Fibroblast of mammary gland (primary cell): ENCODE data around the gene CETN3.

Source experiments
- DNase-seq: peaks from one replicate; pipeline ENCODE4 v3.0.0-alpha.2; 2010; ENCODE audit warnings: low read depth
- H3K4me3 ChIP-seq: 2 replicates; pipeline ENCODE4 v1.5.1; 2011; ENCODE audit warnings: low read depth, mild to moderate bottlenecking, low read length, moderate library complexity; ENCODE audit not compliant: control insufficient read depth
- TF ChIP-seq, protein P1 (sequence below): conservative IDR thresholded peaks from 2 replicates; pipeline ENCODE4 v1.5.1; 2011; ENCODE audit warnings: low read depth, low read length, inconsistent platforms; ENCODE audit not compliant: control insufficient read depth, insufficient read depth

Gene CETN3

DNA sequence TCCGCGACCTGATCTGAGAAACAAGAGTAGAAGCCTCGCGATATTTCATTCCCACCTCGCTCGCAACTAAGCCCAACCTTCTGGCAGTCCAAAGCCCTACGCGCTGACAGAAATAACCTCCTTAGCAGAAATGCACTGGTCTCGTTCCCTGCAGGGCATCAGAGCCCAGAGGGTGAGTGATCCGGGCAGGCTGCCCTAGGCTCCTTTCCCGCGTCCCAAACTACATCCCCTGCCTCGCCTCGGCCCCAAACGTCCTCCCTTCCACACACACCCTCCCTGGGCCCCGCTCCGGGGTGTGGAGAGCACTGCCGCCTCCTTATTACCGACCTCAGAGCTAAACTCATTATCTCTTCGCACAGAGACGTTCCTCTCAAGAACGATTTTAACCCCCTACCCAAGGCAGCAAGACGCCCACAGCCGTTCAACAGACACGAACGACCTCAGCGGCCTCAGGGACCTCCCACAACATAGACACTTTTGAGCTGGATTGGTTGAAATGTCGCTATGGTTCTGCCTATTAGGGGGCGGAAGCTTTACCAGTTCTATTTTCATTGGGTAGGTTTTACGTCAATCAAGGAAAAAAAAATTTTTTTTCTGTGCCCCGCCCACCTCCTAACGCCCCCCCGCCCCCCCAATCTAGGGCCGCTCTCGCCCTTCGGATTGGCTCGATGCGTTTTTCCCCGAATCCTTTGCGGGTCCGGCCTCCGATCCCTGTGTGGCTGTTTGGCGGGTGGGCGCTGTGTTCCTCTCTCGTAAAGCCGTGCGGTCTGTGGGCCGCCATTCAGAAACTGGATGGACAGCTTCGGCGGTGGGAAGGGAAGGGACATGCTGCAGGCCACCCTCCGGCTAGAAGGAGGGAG lies at the start of gene CETN3:
Gene CETN3, minus strand, starts transcription at position 439 of the 860 bp plus-strand sequence. Its CDS starts 95 bp downstream, at position 344.
- peak within 1 kb of the TSS; percentile 79 for H3K4me3 ChIP-seq
- TF ChIP-seq, protein P1, sequence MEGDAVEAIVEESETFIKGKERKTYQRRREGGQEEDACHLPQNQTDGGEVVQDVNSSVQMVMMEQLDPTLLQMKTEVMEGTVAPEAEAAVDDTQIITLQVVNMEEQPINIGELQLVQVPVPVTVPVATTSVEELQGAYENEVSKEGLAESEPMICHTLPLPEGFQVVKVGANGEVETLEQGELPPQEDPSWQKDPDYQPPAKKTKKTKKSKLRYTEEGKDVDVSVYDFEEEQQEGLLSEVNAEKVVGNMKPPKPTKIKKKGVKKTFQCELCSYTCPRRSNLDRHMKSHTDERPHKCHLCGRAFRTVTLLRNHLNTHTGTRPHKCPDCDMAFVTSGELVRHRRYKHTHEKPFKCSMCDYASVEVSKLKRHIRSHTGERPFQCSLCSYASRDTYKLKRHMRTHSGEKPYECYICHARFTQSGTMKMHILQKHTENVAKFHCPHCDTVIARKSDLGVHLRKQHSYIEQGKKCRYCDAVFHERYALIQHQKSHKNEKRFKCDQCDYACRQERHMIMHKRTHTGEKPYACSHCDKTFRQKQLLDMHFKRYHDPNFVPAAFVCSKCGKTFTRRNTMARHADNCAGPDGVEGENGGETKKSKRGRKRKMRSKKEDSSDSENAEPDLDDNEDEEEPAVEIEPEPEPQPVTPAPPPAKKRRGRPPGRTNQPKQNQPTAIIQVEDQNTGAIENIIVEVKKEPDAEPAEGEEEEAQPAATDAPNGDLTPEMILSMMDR: no peak
- DNase-seq: peak; percentile 97

DNA sequence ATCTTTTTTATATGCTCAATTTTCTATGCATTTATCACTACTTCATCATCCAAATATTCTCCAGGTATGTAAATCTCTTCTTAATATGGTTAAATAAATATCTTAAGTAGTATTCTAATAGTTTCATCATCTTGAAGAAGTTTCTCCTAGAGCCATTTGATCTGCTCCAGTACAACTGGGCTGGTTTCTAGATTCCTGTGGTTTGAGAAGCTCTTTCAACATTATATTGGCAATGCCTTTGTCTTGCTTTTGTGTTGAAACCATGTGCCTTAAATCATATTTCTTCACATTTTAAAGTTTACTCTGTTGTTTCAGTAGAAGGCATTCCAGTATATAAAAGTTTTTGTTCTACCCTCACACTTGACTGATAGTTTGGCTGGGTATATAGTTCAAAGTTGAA lies 37.4 kb upstream of the CETN3 start:
- H3K4me3 ChIP-seq: no peak overlapping the region
- TF ChIP-seq, protein P1: no peak
- peak; percentile 66 for DNase-seq

DNA sequence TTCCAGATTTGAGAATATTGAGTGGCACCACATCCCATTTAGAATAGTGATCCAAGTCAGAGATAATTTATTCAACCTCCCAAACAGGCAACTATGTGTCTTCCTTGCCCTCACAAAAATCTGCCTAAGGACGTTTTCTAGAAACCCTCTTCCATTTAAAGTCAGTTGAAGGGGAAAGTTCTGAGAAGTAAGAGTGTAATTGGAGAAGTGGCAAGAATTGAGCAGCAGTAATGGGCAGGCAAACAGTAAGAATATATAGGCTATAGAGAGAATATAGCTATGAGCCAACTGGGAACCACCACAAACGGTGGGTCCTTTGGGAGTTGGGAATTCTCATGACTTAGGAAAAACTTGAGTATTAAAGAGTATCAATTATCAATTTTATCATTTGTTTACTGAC lies 31.1 kb upstream of the CETN3 start:
- DNase-seq: no peak
- TF ChIP-seq, protein P1: no peak
- H3K4me3 ChIP-seq: no peak overlapping the region

DNA sequence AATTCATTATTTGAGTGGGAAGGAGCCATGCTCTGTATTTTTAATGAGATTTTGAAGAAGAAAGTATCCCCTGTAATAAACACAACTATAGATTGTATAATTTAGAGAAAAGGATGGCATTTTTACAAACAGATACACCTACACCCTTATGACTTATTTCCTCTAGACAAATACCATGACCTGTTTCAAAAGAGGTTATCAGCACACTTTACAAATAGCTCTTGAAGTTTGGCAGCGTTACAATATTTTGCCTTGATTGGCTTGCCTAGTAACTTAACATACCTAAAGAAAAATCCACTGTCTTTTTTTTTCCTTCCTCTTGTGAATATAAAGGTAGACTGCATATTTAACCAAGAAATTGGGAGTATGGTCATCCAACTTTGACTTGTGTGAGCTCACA lies 28.5 kb upstream of the CETN3 start:
- no peak overlapping the region for H3K4me3 ChIP-seq
- TF ChIP-seq, protein P1: no peak
- DNase-seq: no peak

DNA sequence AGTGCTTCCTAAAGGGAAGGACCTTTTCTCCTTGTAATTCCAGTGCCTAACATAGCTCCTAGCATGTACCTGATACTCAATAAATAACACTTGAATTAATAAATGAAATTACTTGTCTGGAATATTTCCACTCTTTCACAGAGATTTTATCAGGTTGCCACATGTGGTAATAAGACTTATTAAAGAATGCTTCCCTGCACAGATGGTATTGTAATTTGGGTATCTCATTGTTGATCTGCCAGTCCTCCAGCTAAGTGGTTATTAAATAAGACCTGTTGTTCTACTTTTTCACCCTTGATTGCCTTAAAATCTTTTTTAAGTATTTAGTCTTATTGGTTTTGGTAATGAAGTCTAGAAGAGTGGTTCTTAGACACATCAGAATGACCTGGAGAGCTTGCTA lies 28.1 kb upstream of the CETN3 start:
- TF ChIP-seq, protein P1: no peak
- no peak for DNase-seq
- no peak overlapping the region for H3K4me3 ChIP-seq

DNA sequence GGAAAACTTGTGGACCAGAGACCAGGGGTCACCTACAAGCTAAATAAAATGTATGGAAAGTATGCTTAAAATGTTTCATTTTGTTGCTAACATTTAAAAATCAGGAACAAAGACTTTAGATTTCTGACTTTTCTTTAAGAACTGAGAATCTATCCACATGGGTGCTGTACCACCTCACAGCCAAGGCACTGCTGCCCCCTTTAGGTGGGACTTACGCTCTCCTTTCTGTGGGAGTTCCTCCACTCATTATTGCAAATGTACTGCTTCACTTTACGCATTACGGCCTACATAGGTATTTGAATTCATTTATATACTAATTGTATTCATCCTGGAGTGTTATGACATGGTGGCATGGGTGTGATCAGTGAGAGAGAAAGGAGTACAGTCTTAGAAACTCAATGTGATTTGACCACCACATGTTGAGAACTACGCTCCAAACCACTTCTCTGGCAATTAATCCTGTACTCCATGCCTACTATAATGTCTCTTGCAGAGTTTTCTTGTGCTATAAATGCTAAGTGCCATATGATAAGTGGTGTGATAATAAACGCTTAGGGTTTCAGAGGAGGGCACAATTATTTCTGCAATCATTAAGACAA lies 24.7 kb upstream of the CETN3 start:
- TF ChIP-seq, protein P1: peak; percentile 79
- no peak overlapping the region for H3K4me3 ChIP-seq
- peak; percentile 53 for DNase-seq

DNA sequence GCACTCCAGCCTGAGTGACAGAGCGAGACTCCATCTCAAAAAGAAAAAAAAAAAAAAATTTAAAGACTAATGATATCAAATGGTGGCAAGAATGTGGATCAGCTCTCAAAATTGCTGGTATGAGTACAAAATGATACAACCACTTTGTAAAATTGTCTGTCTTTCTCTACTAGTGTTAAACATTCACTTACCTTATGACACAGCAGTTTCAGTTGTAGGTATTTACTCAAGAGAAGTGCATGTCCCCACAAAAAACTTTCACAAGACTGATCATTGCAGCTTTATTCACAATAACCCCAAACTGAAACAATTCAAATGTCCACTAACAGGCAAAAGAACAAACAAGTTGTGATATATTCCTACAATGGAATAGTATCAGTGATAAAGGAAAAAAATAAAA lies 14.7 kb upstream of the CETN3 start:
- H3K4me3 ChIP-seq: no peak overlapping the region
- TF ChIP-seq, protein P1: no peak
- no peak for DNase-seq
